T-helper 2 cell treated with Interferon-gamma antibody and Interleukin-4, amounts not matched to agents 5 μg/mL and 100 μg/mL, for 36 hours (primary cell): ENCODE data around the gene ATF7.
"Not testable (repeated sequence)": the region's sequence is repeated elsewhere in the genome, so short reads cannot be mapped to it uniquely, and the experiment has no call there.

Experiments used
- DNase-seq: peaks from one replicate; pipeline ENCODE4 v3.0.0; 2021; ENCODE audit warnings: low spot score
- H3K27ac Mint-ChIP-seq: one replicate; pipeline ENCODE4 v1.8.0; 2021; ENCODE audit warnings: mild to moderate bottlenecking, mixed read lengths
- H3K27me3 Mint-ChIP-seq: one replicate; pipeline ENCODE4 v1.8.0; 2021; ENCODE audit warnings: low read depth, mixed read lengths
- H3K36me3 Mint-ChIP-seq: one replicate; pipeline ENCODE4 v1.8.0; 2021; ENCODE audit warnings: low read depth, mixed read lengths
- H3K4me1 Mint-ChIP-seq: one replicate; pipeline ENCODE4 v1.8.0; 2021; ENCODE audit warnings: low read depth, mixed read lengths
- H3K4me3 Mint-ChIP-seq: one replicate; pipeline ENCODE4 v1.8.0; 2022; ENCODE audit warnings: mild to moderate bottlenecking, moderate library complexity, mixed read lengths
- H3K9me3 Mint-ChIP-seq: one replicate; pipeline ENCODE4 v1.8.0; 2021; ENCODE audit warnings: mixed read lengths

ATF7 gene

GRCh38 chr12:53560912-53561589 is 65.1 kb downstream of the ATF7 start:
- Mint-ChIP-seq H3K36me3 (peaks cover 7% of the 10 kb centered on the region), H3K4me1 (peaks cover 34% of the 10 kb centered on the region), H3K27ac (no peak overlapping the region), H3K4me3 (no peak overlapping the region), H3K27me3 (no peaks in the 10 kb centered on the region), H3K9me3 (no peaks in the 10 kb centered on the region)
- no peak for DNase-seq

- H3K27ac Mint-ChIP-seq = no peak overlapping the region
- H3K9me3 Mint-ChIP-seq = no peaks in the 10 kb centered on the region
- H3K4me1 Mint-ChIP-seq = peaks cover 34% of the 10 kb centered on the region
- no peak for DNase-seq
- H3K4me3 Mint-ChIP-seq = no peak overlapping the region
- H3K27me3 Mint-ChIP-seq = no peaks in the 10 kb centered on the region
- peaks cover 7% of the 10 kb centered on the region for H3K36me3 Mint-ChIP-seq
These were observed 65.8 kb downstream of the ATF7 start for GRCh38 chr12:53560351-53560750.

DNA sequence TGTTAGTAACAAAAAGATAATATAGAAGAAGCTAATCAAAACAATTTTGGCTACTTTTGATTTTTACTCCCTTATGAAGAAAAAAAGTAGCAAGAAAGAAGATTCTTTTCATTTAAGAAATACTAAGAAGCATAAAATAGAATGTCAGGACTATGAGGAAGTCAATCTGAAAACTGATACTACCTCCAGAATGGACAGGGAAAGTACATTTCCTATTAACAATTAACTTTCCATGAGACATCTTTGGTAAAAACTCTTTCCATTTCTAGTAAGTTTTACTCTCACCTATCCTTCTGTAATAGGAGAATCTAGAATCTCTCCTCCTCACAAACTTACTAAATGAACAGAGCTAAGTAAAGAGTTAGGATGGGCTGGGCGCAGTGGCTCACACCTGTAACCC is 67.6 kb downstream of the ATF7 start:
- peaks cover 7% of the 10 kb centered on the region for H3K36me3 Mint-ChIP-seq
- H3K27me3 Mint-ChIP-seq = no peaks in the 10 kb centered on the region
- no peak overlapping the region for H3K4me3 Mint-ChIP-seq
- H3K27ac Mint-ChIP-seq = no peak overlapping the region
- no peaks in the 10 kb centered on the region for H3K9me3 Mint-ChIP-seq
- peaks cover 23% of the 10 kb centered on the region for H3K4me1 Mint-ChIP-seq
- no peak for DNase-seq

DNA sequence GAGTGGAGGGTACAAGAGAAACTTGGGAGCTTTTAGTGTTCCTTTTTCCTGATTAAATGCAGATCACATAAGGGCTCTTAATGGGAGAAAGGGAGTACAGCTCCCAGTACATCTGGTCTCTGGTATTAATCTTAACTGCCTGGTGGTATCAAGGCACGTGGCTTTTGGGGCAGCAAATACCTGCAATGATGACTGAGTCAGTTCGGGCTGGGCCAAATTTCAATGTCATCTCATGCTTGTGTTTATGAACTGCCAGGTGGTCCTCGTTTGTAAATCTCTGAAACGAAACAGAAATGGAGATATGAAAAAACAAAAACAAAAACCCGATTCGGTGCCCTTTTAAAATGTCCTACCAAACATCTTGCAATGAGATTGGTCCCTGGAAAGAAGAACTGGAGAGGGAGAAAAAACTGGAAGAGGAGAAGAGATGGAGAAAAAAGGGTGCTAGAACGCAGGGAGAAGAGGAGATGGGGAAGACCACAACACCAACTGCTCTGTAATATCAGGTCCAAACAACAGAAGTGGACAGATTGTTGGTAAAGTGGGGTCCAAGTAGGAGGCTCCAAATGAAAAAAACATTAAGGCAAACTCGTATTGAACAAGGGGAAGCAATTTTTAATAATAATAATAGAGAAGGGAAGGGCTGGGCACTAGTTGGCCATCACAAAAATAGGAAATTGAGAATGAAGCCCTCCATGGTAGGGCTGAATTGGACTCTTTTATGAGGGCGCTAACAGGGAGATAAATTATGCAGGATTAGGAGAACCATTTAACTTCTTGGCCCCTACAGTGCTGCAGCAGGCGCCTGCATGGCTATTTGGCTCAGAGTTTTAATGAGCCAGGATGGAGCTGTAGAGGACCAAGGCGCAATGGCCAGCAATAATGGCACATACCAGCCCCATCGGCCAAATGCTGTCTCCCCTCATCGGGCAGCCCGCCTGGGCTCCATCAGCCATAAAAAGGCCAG is 73.5 kb downstream of the ATF7 start:
- DNase-seq = no peak
- H3K36me3 Mint-ChIP-seq = peaks cover 6% of the 10 kb centered on the region
- H3K9me3 Mint-ChIP-seq = no peaks in the 10 kb centered on the region
- H3K4me3 Mint-ChIP-seq = no peak overlapping the region
- peaks cover 5% of the 10 kb centered on the region for H3K4me1 Mint-ChIP-seq
- no peak overlapping the region for H3K27ac Mint-ChIP-seq
- no peaks in the 10 kb centered on the region for H3K27me3 Mint-ChIP-seq

DNA sequence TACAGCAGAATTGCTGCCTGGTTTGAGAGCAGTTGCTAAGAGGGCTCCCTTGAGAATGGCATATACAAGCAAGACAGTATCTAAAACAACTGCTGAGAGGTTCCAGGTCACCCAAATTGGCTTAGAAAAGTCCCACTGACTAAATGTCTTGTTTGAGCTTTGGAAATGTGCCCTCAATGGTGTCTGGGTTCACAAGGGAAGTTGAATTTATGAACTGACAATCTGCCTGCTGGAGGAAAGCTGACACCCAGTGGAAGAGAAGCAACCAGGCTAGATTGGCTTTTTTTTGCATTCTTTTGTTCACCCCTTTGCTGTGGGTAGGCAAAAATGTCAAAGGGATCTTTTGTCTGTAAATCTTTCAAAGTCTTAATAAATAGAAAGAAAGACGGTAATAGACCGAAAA is 74.3 kb downstream of the ATF7 start:
- peaks cover 2% of the 10 kb centered on the region for H3K4me1 Mint-ChIP-seq
- H3K27me3 Mint-ChIP-seq = no peaks in the 10 kb centered on the region
- no peak overlapping the region for H3K27ac Mint-ChIP-seq
- DNase-seq = no peak
- peaks cover 6% of the 10 kb centered on the region for H3K36me3 Mint-ChIP-seq
- H3K9me3 Mint-ChIP-seq = no peaks in the 10 kb centered on the region
- H3K4me3 Mint-ChIP-seq = no peak overlapping the region

DNA sequence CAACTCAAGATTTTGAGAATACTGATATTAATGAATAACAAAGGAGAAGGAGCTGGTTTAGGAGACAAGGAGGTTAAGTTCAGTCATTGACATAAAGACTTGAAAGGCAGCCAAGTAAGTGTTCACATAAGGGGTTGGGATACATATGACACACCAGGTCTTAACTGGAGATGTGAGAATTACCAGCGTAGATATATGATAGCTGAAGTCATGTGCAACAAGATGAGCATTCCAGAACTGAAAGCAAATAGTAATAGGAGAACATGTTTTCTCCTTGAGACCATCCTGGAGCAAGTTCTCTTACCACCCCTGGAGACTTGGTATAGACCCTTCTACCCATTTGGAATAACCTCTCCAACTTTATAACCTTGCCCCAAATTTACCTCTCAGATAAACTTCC is 75.6 kb downstream of the ATF7 start:
- H3K9me3 Mint-ChIP-seq = no peaks in the 10 kb centered on the region
- H3K27ac Mint-ChIP-seq = no peak overlapping the region
- H3K27me3 Mint-ChIP-seq = no peaks in the 10 kb centered on the region
- no peak overlapping the region for H3K4me3 Mint-ChIP-seq
- H3K4me1 Mint-ChIP-seq = peaks cover 2% of the 10 kb centered on the region
- peaks cover 6% of the 10 kb centered on the region for H3K36me3 Mint-ChIP-seq
- no peak for DNase-seq

- H3K9me3 Mint-ChIP-seq, H3K27me3 Mint-ChIP-seq, H3K36me3 Mint-ChIP-seq, H3K4me3 Mint-ChIP-seq, DNase-seq, H3K27ac Mint-ChIP-seq, H3K4me1 Mint-ChIP-seq: not testable (repeated sequence)
These were observed 76.1 kb downstream of the ATF7 start for GRCh38 chr12:53550131-53550530.

GRCh38 chr12:53548354-53548753 is 77.8 kb downstream of the ATF7 start:
- H3K4me3 Mint-ChIP-seq, H3K27ac Mint-ChIP-seq, H3K9me3 Mint-ChIP-seq, H3K27me3 Mint-ChIP-seq, H3K36me3 Mint-ChIP-seq, DNase-seq: not testable (repeated sequence)
- H3K4me1 Mint-ChIP-seq = peaks cover 10% of the 10 kb centered on the region

DNA sequence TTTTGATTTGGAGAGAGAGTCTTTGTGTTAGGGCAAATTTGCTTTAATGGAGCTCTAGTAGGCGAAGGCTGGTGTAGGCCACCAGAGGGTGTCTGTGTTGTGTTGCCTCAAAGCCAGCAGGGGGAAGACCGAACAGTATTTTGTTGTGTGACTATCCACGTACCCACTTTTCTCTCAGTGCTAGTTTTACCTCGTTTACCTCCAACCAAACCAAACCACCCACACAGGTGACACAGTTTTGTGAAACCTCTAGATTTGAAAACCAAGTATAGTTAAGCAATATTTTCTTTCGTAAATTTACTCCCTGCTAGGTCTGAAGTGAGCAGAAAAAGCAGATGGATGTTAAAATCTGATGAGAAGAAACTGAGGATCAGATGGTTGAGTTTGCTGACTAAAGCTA is 82.6 kb downstream of the ATF7 start:
- Mint-ChIP-seq H3K9me3 (no peaks in the 10 kb centered on the region), H3K27me3 (no peaks in the 10 kb centered on the region), H3K4me1 (peaks cover 8% of the 10 kb centered on the region), H3K4me3 (no peak overlapping the region), H3K27ac (peak overlapping the region; percentile 65), H3K36me3 (peaks cover 21% of the 10 kb centered on the region)
- peak; percentile 46 for DNase-seq

GRCh38 chr12:53539526-53539925 is 86.7 kb downstream of the ATF7 start:
- H3K27ac Mint-ChIP-seq = no peak overlapping the region
- H3K9me3 Mint-ChIP-seq = no peaks in the 10 kb centered on the region
- peaks cover 8% of the 10 kb centered on the region for H3K4me1 Mint-ChIP-seq
- H3K27me3 Mint-ChIP-seq = no peaks in the 10 kb centered on the region
- no peak overlapping the region for H3K4me3 Mint-ChIP-seq
- DNase-seq = no peak
- peaks cover 41% of the 10 kb centered on the region for H3K36me3 Mint-ChIP-seq

DNA sequence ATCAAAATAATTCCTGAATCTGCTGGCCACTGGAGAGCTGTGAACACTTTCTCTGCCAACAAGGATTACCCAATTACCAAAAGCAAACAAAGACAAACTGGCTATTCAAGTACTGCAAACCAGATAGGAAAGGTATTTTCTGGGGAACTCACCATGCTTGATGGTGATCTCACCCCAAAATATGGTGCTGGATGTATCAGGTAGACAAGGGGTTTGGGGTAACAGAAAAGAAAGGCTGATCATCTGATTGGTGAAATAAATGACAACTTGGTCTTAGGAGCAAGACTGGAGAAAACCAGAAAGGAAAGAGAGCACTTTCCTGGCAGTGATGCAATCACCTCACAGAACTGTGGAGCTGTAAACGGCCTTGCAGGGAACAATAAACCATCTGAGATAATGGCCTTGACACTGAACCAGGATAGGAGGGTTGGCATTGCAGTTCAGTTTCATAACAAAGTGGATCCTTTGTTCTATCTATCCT is 87.9 kb downstream of the ATF7 start:
- H3K27ac Mint-ChIP-seq = no peak overlapping the region
- DNase-seq = no peak
- H3K27me3 Mint-ChIP-seq = no peaks in the 10 kb centered on the region
- H3K36me3 Mint-ChIP-seq = peaks cover 43% of the 10 kb centered on the region
- H3K9me3 Mint-ChIP-seq = no peaks in the 10 kb centered on the region
- no peaks in the 10 kb centered on the region for H3K4me1 Mint-ChIP-seq
- H3K4me3 Mint-ChIP-seq = no peak overlapping the region

DNA sequence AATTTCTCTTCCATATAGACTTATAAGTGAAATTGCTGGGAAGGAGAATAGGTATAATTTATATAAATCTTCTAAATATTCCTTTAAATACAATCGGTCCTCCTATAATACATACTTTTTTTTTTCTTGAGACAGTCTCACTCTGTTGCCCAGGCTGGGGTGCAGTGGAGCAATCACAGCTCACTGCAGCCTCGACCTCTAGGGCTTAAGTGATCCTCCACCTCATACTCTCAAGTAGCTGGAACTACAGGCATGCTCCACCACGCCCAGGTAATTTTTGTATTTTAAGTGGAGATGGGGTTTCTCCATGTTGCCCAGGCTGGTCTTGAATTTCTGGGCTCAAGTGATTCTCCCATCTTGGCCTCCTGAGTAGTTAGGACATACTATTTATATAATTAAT is 89.2 kb downstream of the ATF7 start:
- H3K4me3 Mint-ChIP-seq = no peak overlapping the region
- DNase-seq = no peak
- no peaks in the 10 kb centered on the region for H3K4me1 Mint-ChIP-seq
- no peaks in the 10 kb centered on the region for H3K9me3 Mint-ChIP-seq
- H3K27me3 Mint-ChIP-seq = no peaks in the 10 kb centered on the region
- peaks cover 45% of the 10 kb centered on the region for H3K36me3 Mint-ChIP-seq
- H3K27ac Mint-ChIP-seq = no peak overlapping the region

- H3K27me3 Mint-ChIP-seq = no peaks in the 10 kb centered on the region
- H3K36me3 Mint-ChIP-seq = peaks cover 39% of the 10 kb centered on the region
- no peak overlapping the region for H3K4me3 Mint-ChIP-seq
- no peak for DNase-seq
- H3K27ac Mint-ChIP-seq = no peak overlapping the region
- no peaks in the 10 kb centered on the region for H3K9me3 Mint-ChIP-seq
- H3K4me1 Mint-ChIP-seq = no peaks in the 10 kb centered on the region
These were observed 92.7 kb downstream of the ATF7 start for GRCh38 chr12:53533471-53533870.
